IMR-90 (cell line): ENCODE data around the gene TCF12.

Experiments used
- CEBPB ChIP-seq: IDR thresholded peaks from 2 replicates; pipeline ENCODE4 v1.6.1; 2012; ENCODE audit warnings: low read depth, low read length, improper control_type of control experiment
- FOS ChIP-seq: fragments of 150-350 bp; IDR thresholded peaks from 2 replicates; pipeline ENCODE4 v1.6.1; 2016; ENCODE audit warnings: low read depth, low read length
- MAZ ChIP-seq: IDR thresholded peaks from 2 replicates; pipeline ENCODE4 v1.6.1; 2012; ENCODE audit warnings: low read depth, mild to moderate bottlenecking, low read length, improper control_type of control experiment, moderate library complexity, borderline replicate concordance
- POLR2A ChIP-seq: IDR thresholded peaks from 2 replicates; pipeline ENCODE4 v1.6.1; 2012; ENCODE audit warnings: mild to moderate bottlenecking, low read depth, low read length
- RFX5 ChIP-seq: IDR thresholded peaks from 2 replicates; pipeline ENCODE4 v1.8.0; 2012; ENCODE audit warnings: low read depth, mild to moderate bottlenecking, low read length, moderate library complexity
- TF ChIP-seq, protein P1 (sequence below): conservative IDR thresholded peaks from 2 replicates; pipeline ENCODE4 v1.5.1; 2012; ENCODE audit warnings: mild to moderate bottlenecking, low read depth, low read length, improper control_type of control experiment
- TF ChIP-seq, protein P2 (sequence below): fragments of 150-350 bp; IDR thresholded peaks from 2 replicates; pipeline ENCODE4 v1.6.1; 2016; ENCODE audit warnings: low read depth, mild to moderate bottlenecking, low read length, moderate library complexity, borderline replicate concordance

GRCh38 chr15:57079931-57080620, 161.6 kb downstream of the TCF12 start:
- TF ChIP-seq CEBPB: no peak
- no peak for TF ChIP-seq POLR2A
- TF ChIP-seq, protein P1, sequence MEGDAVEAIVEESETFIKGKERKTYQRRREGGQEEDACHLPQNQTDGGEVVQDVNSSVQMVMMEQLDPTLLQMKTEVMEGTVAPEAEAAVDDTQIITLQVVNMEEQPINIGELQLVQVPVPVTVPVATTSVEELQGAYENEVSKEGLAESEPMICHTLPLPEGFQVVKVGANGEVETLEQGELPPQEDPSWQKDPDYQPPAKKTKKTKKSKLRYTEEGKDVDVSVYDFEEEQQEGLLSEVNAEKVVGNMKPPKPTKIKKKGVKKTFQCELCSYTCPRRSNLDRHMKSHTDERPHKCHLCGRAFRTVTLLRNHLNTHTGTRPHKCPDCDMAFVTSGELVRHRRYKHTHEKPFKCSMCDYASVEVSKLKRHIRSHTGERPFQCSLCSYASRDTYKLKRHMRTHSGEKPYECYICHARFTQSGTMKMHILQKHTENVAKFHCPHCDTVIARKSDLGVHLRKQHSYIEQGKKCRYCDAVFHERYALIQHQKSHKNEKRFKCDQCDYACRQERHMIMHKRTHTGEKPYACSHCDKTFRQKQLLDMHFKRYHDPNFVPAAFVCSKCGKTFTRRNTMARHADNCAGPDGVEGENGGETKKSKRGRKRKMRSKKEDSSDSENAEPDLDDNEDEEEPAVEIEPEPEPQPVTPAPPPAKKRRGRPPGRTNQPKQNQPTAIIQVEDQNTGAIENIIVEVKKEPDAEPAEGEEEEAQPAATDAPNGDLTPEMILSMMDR: no peak
- TF ChIP-seq, protein P2, sequence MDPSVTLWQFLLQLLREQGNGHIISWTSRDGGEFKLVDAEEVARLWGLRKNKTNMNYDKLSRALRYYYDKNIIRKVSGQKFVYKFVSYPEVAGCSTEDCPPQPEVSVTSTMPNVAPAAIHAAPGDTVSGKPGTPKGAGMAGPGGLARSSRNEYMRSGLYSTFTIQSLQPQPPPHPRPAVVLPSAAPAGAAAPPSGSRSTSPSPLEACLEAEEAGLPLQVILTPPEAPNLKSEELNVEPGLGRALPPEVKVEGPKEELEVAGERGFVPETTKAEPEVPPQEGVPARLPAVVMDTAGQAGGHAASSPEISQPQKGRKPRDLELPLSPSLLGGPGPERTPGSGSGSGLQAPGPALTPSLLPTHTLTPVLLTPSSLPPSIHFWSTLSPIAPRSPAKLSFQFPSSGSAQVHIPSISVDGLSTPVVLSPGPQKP: no peak
- TF ChIP-seq RFX5: no peak
- TF ChIP-seq MAZ: no peak
- no peak for TF ChIP-seq FOS
